GM12872 (cell line): ENCODE measurements around the gene SLCO3A1.

Experiments
- TF ChIP-seq, protein P1 (sequence below): IDR thresholded peaks from 3 replicates; pipeline ENCODE4 v1.5.1; 2011; ENCODE audit warnings: low read depth, mild to moderate bottlenecking, low read length, moderate library complexity; ENCODE audit not compliant: insufficient read depth

Gene SLCO3A1

GRCh38 chr15:92091155-92091734, 237.7 kb downstream of the SLCO3A1 start:
- TF ChIP-seq, protein P1, sequence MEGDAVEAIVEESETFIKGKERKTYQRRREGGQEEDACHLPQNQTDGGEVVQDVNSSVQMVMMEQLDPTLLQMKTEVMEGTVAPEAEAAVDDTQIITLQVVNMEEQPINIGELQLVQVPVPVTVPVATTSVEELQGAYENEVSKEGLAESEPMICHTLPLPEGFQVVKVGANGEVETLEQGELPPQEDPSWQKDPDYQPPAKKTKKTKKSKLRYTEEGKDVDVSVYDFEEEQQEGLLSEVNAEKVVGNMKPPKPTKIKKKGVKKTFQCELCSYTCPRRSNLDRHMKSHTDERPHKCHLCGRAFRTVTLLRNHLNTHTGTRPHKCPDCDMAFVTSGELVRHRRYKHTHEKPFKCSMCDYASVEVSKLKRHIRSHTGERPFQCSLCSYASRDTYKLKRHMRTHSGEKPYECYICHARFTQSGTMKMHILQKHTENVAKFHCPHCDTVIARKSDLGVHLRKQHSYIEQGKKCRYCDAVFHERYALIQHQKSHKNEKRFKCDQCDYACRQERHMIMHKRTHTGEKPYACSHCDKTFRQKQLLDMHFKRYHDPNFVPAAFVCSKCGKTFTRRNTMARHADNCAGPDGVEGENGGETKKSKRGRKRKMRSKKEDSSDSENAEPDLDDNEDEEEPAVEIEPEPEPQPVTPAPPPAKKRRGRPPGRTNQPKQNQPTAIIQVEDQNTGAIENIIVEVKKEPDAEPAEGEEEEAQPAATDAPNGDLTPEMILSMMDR, result peak; percentile 56

DNA sequence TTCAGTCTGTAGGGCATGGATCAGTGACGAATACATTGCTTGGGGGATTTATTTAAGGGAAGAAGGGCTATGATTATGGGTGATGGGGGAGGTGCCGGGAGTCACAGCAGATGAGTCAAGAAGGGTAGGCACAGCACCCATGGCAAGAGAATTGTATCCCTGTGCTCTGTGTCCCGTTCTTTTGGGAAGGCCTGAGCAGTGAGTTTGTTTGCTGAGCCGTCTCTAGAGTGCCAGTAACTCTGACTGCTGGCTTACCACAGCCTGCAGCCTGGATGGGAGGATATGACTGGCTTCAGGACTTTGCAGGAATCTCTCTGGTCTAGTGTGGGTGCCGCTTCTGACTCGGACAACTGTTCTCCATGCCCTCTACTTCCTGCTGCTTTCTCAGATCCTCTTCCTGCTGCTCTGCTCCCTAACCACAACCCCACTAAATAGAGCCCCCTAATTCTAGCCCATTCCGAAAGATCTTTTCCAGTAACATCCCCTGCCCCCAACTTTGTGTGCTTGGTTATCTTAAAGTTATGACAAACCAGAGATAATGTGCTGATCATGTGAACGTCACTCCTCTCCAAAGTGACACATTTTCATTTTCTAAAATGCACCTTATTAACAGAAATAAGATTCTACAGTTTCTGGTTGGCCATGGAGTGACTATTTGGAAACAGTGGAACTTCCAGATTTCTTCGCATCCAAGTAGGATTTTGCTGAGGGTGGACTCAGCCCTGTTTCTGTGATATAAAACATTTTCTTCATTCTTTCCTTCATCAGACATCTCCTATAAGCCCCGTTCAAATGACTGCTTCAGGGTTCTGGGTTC, 239.0 kb downstream of the SLCO3A1 start:
- TF ChIP-seq, protein P1, result no peak

DNA sequence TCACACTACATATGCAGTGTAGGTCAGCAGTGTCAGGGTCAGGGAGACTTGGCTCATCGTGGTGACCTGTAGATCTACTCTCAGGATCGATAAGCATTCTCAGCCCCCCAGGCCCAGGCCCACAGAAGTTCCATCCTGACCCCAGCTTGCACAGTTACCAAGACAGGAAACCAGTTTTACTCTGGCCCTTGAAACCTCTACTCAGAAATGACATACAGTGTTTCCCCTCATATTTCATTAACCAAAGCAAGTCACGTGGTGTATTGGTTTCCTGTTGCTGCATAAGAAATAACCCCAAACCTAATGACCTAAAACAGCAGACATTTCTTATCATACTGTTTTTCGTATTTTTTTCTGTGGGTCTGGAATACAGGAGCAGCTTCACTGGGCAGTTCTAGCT, 242.2 kb downstream of the SLCO3A1 start:
- TF ChIP-seq, protein P1, result no peak

- TF ChIP-seq, protein P1, result peak; percentile 76
These were observed 244.1 kb downstream of the SLCO3A1 start for GRCh38 chr15:92097474-92098178.

DNA sequence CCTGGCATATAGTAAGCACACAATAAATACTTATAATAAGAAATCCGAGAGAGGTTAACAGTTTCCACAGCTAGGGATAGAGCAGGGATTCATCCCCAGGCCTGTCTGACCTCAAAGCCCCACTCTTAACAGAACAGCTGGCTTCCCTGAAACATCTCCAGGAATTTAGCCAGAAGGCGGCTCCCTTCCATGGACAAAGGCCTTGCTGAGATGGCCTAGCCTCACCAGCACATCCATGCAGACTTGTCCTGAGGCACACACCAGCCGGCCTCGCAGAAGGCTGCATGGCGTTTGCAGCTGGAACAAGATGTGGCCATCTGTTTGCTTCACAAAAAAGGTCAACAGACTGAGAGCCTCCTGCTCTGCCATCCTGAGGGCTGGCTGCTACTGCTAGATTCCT, 245.4 kb downstream of the SLCO3A1 start:
- TF ChIP-seq, protein P1, result no peak

DNA sequence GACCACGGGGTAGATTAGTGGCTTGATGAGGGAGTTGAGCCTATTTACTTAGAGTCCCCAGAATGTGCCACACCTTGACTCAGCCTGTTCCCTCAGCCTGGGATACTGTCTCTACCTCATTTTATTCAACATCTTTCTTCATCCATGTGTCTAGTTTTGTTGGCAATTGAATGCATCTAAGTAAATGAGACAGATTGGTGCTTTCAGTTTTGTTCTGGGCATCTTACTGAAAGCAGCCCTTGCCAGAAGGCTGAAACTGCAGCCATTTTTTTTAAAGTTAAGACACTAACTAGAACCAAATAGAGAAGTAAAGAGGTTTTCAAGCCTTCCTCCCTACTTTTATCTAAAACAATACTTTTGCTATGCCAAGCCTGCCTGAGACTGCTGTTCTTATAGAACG, 246.8 kb downstream of the SLCO3A1 start:
- TF ChIP-seq, protein P1, result no peak

GRCh38 chr15:92100751-92101150, 247.2 kb downstream of the SLCO3A1 start:
- TF ChIP-seq, protein P1, result no peak
